ENCODE results near the gene ZCCHC4.

ZCCHC4 gene, protein sequence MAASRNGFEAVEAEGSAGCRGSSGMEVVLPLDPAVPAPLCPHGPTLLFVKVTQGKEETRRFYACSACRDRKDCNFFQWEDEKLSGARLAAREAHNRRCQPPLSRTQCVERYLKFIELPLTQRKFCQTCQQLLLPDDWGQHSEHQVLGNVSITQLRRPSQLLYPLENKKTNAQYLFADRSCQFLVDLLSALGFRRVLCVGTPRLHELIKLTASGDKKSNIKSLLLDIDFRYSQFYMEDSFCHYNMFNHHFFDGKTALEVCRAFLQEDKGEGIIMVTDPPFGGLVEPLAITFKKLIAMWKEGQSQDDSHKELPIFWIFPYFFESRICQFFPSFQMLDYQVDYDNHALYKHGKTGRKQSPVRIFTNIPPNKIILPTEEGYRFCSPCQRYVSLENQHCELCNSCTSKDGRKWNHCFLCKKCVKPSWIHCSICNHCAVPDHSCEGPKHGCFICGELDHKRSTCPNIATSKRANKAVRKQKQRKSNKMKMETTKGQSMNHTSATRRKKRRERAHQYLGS

DNA sequence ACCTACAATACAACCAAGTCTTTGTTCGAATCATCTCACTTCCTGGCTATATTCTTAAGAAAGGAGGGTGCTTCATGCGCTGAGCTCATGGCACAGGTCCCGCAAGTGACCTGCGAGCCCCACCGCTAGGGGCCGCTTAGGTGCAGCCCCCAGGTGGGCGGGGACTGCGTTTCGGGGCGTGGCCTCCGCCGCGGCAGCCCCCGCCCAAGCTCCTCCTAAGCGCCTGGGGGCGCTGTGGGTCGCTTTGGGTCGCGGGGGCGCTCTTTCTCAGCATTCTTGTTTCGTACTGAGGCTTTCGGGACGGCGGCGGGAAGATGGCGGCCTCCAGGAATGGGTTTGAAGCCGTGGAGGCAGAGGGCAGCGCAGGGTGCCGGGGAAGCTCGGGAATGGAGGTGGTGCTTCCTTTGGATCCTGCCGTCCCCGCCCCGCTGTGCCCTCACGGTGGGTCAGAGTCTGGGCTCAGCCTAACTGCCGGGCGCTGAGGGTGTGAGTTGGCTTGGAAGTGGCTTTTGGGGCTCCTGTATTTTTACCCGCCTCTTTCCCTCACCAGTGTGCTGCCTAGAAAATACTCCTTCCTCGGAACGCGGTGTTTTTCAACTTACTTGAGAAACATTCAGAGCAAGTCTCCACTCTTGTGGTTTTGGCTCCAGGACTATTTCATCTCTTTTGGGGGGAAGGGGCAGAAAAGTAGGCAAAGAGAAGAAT is at the start of gene ZCCHC4:
Gene ZCCHC4, plus strand, starts transcription at position 279 of the 705 bp plus-strand sequence. Its CDS starts 36 bp downstream, at position 315.
- DNase-seq: peak; percentile 75

DNA sequence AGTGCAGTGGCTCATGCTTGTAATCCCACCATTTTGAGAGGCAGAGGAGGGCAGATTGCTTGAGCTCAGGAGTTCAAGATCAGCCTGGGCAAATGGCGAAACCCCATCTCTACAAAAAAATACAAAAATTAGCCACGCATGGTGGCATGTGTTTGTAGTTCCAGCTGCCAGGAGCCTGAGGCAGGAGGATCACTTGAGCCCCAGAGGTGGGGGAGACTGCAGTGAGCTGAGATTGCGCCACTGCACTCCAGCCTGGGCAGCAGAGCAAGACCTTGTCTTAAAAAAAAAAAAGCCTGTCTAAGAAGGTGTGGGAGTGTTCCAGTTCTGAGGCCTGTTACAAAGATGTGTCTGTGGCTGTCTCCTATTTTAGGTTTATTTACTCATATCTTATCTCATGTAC is 40.7 kb upstream of the ZCCHC4 start:
- no peak for DNase-seq

DNA sequence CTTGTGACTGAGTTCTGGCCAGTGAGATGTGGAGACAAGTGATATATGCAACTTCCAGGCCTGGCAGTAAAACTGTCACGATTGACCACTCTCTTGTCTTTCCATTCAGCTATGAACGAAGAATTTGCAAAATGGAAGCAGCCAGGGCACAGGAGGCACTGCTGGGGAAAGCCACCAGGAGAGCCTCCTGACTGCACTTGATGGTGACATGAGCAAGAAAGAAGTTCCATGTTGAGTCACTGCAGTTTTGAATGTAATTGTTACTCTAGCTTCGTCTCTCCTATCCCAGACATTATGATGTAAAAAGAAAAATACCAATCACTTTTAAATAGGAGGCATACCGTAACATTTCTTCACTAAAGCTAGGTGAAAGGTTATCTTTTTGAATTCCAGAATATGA is 32.4 kb upstream of the ZCCHC4 start:
- no peak for DNase-seq

DNA sequence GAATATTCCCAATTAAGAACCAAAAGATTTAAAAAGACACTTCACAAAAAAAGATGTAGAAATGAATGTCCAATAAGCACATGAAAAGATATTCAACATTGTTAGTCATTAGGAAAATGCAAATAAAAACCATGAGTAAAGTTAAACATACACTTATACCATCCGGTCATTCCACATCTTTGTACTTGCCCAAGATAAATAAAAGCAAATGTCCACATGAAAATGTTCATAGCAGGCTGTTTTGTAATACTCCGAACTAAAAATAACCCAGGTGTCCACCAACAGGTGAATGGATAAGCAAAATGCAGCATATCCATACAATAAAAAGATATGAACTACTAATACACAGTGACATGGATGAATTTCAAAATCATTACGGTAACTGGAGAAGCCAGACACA is 28.6 kb upstream of the ZCCHC4 start:
- DNase-seq: no peak

DNA sequence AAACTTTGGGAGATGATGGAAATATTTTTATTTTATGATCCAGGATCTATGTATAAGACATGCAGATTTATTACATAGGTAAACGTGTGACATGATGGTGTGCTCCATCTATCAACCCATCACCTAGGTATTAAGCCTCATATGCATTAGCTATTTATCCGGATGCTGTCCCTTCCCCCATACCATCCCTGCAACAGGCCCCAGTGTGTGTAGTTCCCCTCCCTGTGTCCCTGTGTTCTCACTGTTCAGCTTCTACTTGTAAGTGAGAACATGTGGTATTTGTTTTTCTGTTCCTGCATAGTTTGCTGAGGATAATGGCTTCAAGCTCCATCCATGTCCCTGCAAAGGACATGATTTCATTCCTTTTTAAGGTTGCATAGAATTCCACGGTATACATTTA is 28.1 kb upstream of the ZCCHC4 start:
- DNase-seq: no peak

DNA sequence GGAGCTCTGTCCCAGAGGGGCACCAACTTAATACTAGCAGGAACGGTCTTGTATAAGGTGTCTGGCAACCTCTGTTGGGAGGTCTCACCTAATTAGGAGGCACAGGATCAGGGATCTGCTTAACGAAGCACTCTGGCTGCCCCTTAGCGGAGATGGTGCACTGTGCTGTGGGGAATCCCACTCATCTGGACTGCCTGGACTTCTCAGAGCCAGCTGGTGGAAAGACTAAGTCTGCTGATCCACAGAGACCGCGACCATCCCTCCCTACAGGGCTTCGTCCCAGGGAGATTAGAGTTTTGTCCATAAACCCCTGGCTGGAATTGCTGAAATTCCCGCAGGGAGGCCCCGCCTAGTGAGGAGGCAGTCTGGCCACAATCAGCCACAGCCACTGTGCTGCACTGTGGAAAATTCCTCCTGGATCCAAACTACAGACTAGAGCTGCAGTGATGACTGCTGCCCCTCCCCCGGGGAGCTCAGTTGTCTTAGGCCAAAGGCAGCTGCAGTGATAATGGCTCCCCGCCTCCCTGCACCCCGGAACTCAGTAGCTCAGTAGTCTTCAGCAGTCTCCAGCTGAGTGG is 22.0 kb upstream of the ZCCHC4 start:
- no peak for DNase-seq

DNA sequence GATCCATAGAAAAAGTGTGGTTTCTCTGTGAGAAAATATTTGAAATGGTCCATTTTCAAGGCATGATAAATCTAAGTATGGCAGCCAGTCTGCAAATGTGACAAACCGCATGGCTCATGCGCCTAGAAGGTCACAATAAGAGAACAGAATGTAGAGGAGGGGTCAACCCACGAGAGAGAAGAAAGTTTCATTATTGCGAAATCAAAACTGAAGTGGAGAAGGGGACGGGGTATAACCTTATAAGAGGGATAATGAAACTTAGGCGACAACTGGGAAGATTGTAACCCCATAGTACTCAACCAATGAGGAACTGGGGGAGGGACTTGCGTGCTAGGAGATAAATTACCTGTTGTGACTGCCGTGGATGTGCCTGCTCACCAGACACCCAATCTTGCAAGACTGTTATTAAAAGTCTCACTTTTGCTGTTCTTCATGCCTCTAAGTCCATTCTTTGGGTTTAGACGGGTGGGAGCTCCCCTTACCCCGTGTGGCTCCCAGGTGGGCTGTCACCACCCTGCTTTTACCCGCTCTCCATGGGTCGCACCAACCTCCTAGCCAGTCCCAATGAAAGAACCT is 21.3 kb upstream of the ZCCHC4 start:
- no peak for DNase-seq

DNA sequence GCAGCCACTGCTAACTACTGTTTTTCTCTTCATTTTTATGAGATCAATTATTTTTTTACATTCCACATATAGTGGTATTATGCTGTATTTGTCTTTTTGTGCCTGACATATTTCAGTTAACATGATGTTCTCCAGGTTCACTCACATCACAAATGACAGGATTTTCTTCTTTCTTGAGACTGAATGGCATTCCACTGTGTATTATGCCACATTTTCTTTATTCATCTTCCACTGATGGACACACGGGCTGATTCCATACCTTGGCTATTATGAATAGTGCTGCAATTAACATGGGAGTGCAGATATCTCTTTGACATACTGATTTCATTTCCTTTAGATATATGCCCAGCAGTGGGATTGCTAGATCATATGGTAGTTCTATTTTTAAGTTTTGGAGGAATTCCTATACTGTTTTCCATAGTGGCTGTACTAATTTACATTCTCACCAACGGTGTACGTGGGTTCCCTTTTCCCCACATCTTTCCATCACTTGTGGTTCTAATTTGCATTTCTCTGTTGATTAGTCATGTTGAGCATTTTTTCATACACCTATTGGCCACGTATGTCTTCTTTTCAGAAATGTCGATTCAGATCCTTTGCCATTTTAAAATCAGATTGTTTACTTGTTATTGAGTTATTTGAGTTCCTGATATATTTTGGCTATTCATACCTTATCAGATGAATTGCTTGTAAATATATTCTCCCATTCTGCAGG is 14.9 kb upstream of the ZCCHC4 start:
- DNase-seq: no peak

DNA sequence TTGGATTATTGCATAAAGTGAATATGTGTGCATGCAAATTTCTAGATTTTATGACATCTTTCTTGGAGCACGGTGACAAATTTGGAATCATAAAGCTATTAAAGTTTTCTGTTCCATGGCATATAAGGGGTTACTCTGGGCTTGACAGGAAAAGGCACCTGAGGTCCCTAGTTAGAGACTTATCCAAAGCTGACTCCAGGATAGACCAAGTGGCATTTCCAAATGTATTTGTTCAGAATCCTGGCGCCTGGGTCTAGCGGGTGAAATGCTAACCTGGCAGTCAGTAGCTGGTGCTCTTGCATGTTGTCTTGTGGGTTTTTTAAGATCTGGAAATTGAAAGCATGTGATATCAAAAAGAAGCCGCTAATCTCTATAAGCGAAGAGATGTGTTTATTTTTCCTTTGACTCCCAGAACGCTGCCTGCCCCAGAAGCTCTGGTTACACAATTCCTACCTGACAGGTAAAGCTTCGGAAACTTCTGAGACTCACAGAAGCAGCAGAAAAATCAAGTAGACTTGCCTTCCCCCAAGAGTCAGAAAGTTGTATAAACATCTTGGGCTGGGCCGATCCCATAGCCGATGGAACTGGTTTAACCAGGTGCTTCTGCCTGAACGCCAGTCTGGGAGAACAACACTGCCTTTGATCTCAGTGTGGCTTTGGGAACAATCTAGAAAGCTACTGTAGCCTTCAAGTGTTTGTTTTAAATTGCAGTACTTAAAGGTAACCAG is 12.9 kb upstream of the ZCCHC4 start:
- DNase-seq: no peak

DNA sequence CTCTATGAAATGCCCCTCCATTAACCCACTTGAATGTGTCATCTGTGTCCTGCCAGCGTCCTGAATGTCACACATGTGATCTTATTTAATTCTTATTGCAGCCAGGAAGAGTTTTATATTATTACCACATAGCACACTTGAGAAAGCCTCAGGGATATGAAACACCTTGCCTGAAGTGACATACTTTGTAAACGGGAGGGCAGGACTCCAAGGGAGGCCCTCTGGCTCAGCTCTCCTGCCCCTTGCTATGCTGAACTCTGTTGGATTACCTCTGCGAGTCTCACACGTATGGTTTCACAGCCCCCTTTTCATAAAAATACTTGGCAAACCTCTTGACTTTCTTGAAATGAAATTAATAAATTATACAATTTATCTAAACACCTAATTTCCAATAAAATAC is 11.1 kb upstream of the ZCCHC4 start:
- no peak for DNase-seq

DNA sequence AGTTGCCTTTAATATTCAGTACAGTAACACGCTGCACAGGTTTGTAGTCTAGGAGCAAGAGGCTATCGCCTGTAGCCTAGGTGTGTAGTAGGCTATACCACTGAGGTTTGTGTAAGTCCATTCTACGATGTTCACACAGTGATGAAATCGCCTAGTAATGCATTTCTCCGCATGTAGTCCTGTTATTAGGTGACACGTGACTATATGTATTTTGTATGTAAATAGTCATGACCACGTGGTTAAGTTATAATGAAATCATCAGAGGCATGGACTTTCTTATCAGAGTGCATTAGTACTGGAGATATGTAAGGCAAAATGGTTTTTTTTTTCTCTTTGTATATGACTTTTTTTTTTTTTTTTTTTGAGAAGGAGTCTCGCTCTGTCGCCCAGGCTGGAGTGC is 9.9 kb upstream of the ZCCHC4 start:
- no peak for DNase-seq

DNA sequence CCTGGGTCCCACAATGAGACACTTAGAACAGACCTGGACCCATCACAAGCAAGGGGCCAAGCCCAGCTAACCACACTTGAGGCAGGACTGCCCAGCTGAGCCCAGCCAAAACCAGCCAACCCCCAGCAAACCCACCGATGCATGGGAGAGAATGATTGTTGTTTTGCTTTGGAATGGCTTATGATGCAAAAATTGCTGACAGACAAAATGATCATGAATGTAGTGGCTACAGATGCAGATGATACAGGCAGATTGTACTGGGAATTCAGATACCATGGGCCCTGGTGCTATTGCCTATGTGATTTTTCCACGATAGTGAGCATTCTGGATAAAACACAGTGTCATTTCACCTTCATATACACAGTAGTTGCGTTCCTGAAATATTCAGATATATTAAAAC is 9.0 kb upstream of the ZCCHC4 start:
- DNase-seq: no peak

DNA sequence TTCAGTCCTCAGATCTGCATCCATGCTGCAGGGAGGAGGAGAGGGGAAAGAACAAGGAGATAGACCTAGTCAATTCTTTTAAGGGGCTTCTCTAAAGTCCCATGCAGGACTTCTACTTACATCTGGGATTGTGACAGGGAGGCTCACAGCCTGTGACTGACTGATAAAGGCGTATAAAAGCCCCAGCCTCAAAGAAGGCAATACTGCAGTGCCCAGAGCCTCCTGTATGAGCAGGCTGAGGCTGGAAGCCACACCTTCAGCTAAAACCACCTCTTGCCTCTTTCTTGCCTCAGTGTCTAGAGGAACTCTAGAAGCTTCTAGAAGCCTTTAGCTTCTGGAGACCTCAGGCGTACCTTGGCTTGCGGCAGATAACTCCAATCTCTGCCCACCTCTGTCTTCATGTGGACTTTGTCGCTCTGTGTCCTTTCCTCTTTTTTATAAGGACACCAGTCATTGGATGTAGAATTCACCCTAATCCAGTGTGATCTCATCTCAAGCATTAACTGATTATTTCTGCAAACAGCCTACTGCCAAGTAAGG is 6.0 kb upstream of the ZCCHC4 start:
- no peak for DNase-seq

DNA sequence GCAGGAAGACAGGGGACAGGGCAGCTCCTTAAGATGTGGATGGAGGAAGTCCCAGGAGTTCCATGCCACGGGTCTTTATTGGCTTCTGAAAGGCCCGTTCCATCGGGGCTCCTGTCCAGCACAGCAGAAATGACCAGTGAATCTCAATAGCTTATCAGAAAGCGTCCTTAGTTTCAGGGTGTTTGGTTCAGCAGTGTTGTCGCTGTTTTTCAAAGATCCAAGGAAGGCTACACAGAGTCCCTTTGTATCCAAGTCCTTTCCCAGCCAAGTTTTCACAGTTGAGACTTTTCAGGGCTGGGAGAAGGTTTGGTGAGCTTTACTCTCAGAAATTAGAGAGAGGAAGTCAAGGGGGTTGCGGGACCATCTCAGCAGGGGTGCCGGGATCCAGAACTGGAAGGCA is 5.0 kb upstream of the ZCCHC4 start:
- no peak for DNase-seq

DNA sequence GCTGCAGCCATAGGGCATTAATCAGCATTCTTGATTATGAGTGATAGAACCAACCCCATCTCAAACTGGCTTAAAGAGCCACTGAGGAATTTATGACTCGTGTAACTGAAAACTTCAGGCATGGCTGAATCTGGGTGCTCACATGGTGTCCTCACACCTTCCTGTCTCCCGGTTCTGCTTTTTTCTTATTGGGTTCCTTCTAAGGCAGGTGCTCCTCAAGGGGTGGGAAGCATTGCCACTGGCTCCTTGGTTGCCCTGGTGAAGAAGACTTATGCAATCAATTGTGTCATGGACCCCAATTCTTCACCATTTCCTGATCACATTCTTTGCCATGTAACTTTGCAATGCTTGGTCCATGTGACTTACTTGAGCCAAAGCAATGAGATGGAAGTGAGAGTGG is 4.3 kb upstream of the ZCCHC4 start:
- DNase-seq: peak; percentile 20

DNA sequence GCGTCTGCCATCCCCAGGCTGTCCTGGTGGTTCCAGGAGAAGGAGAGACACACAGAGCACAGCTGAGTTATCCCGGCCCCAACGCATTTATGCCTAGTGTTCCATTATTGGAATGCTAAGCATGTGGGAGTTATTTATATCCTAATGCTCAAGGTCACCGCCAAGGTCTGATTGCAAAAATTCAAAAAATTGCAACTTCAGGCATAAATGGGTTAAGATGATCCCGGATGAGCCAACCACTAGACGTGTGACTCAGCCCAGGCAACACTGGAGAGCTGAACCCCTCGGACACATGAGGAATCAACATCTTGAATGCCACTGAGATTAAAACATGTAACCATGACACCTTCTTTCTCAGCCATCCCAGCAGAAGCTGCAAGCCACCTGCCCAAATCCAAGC is 3.8 kb upstream of the ZCCHC4 start:
- peak; percentile 79 for DNase-seq

DNA sequence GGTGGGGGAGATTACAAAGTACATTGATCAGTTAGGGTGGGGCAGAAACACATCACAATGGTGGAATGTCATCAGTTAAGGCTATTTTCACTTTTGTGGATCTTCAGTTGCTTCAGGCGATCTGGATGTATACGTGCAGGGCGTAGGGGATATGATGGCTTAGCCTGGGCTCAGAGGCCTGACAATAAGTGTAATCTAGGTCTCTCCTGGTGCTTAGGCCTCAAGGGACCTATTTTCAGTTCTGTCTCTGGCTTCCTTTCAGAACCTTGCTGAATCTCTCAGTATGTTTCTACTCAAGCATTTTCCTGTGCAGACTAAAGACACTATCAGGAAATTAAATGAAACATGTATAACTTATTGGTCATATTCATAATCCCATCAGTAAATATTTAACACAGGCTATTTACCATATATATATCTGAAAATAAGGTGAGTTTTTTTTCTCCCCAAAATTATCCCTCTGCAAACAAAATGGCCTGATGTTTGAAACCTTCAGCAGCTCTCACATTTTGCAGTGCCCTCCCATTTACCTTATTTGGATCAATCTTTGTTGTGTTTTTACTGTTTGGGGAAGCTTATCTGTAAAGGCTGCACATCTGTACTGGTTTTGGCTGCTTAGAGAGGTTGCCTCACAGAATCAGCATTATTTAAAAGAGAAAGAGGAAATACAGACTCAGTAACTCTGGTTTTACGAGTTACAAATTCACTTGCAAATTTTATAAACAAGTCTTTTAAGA is 2.3 kb upstream of the ZCCHC4 start:
- DNase-seq: no peak

DNA sequence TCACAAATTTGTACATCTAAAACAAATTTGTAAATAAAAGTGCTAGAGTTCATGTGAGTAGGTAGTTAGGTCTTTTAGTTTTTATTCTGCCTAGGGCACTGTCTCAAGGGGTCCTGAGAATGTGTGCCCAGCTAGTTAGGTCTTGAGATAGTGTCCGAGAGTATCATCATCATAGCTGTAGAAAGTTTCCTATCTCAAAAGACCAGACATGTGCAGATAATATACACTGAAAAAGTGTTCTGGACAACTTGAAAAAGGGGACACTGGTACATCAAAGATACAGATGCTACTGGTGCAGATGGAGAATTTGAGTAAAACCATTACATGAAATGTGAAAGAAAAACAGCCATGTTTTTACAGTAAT is 1.8 kb upstream of the ZCCHC4 start:
- no peak for DNase-seq

DNA sequence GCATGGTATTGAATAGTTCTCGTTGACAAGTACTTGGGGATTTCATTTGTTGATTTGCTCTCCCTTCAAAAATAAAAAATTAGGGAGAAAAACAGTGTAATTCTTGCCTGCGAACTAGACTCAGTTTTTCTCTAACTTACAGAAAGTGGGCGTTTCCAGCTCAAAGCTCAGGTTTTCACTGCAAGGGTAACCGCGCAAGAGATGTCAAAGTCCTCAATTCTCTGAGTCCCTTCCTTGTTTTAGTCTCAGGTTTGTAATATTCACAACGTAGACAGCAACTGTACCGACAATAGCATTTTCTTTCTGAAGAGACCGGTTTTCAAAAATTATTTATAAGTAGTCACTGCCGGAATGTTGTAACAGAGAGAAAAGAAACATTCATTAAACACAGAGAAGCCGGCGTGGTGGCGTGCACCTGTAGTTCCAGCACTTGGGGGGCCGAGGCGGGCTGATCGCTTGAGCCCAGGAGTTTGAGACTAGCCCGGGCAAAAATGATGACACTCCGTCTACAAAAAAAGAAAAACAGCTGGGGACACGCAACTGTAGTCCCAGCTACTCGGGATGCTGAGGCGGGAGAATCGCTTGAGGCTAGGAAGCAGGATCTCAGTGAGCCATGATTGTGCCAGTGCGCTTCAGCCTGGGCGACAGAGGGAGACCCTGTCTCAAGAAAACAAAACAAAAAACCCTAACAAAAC is 774 bp downstream of the ZCCHC4 start:
- no peak for DNase-seq

DNA sequence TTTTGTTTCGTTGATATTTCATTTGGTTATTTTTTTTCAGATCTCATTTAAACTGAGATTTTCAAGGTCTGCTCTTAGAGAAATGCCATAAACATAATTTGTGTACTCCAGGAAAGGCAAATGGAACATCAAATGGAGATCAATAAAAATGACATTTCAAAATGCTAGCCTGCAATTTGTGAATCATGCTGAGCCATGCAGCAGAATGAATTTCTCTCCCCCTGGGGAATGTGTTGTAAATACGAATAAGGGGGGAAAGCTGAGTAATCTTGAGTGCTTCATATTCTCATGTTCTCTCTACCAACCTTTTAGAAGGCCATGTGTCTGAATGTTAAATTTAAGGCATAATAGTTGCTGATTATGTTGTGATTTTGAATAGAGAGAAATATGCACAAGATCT is 7.8 kb downstream of the ZCCHC4 start:
- peak; percentile 67 for DNase-seq

DNA sequence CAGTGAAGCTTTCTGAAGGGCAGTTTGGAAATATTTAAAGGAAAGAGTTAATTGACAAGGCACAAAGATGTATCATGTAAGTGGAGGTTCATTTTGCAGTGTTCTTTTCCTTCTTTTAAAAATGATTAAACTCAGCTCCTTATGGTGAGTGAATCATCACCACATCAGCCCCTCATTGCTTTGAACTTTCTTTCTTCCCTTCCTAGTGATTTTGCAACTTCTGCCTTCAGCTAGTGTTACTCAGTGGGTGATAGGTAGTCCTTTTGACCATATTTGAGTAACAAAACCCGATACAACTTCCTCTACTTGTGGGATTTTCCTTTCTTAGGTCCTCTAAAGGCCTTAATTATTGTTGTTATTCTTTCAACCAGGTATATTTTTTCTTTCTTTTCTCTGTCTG is 8.2 kb downstream of the ZCCHC4 start:
- peak; percentile 87 for DNase-seq

All from HCEC 1CT (cell line).